Natural killer cell (primary cell): ENCODE data around the gene SORBS2. TPM values are rescaled to one million over a fixed set of nuclear protein-coding genes. Genes with fewer than 3 reads are reported as not detected.

Experiments used
- ATAC-seq, 3 donors: fragments of 150-1000 bp in 2 of 3; fragments of 200-7000 bp in 1 of 3; cut with Tn5 transposase; 1 replicate in 1 of 3; 2 replicates in 2 of 3; pipeline ENCODE4 v1.10.0; 2021; ENCODE audit warnings: mild to moderate bottlenecking in 2 of 3, moderate library complexity in 2 of 3
- DNase-seq, 2 donors: peaks; one replicate each; pipeline versions ENCODE4 v3.0.0 to v3.0.0-alpha.2; 2013 to 2021; ENCODE audit warnings: mixed read lengths in 1 of 2
- H3K27ac ChIP-seq: one replicate; pipeline ENCODE4 v1.5.1; 2013; ENCODE audit warnings: mild to moderate bottlenecking, low read length
- H3K27me3 ChIP-seq: one replicate; pipeline ENCODE4 v1.6.1; 2013; ENCODE audit warnings: low read length; ENCODE audit not compliant: control insufficient read depth, insufficient read depth
- H3K36me3 ChIP-seq: one replicate; pipeline ENCODE4 v1.6.1; 2013; ENCODE audit warnings: low read length; ENCODE audit not compliant: control insufficient read depth, insufficient read depth
- H3K4me1 ChIP-seq: one replicate; pipeline ENCODE4 v1.6.1; 2013; ENCODE audit warnings: low read length; ENCODE audit not compliant: control insufficient read depth, insufficient read depth
- H3K4me3 ChIP-seq: one replicate; pipeline ENCODE4 v1.5.1; 2013; ENCODE audit warnings: low read length
- H3K9me3 ChIP-seq: one replicate; pipeline ENCODE4 v1.6.1; 2013; ENCODE audit warnings: low read length; ENCODE audit not compliant: control insufficient read depth, insufficient read depth
- H3K27ac Mint-ChIP-seq, 2 donors: one replicate each; pipeline ENCODE4 v1.8.0; 2022; ENCODE audit warnings: mild to moderate bottlenecking in 2 of 2, mixed read lengths in 2 of 2, moderate library complexity in 1 of 2
- H3K27me3 Mint-ChIP-seq, 2 donors: one replicate each; pipeline ENCODE4 v1.8.0; 2022; ENCODE audit warnings: low read depth in 2 of 2, mixed read lengths in 2 of 2
- H3K36me3 Mint-ChIP-seq: one replicate; pipeline ENCODE4 v1.8.0; 2022; ENCODE audit warnings: mixed read lengths
- H3K4me1 Mint-ChIP-seq, 2 donors: one replicate each; pipeline ENCODE4 v1.8.0; 2022; ENCODE audit warnings: mixed read lengths in 2 of 2
- H3K4me3 Mint-ChIP-seq: one replicate; pipeline ENCODE4 v1.8.0; 2022; ENCODE audit warnings: mild to moderate bottlenecking, moderate library complexity, mixed read lengths
- H3K9me3 Mint-ChIP-seq, 2 donors: one replicate each; pipeline ENCODE4 v1.8.0; 2022; ENCODE audit warnings: mixed read lengths in 2 of 2
- CTCF ChIP-seq: fragments of 200-600 bp; IDR thresholded peaks from one replicate; pipeline ENCODE4 v1.8.0; 2022; ENCODE audit warnings: antibody characterized with exemption
- WGBS: methylation state at CpG from one replicate; pipeline ENCODE4 v1.1.7; 2013; ENCODE audit warnings: missing lambda C conversion rate; ENCODE audit not compliant: insufficient coverage; 5-methylcytosine and 5-hydroxymethylcytosine counted together
- intact Hi-C: fragments of 100-400 bp; cut with micrococcal nuclease; formaldehyde crosslinking; loops from one replicate; pipeline ENCODE4 v1.14.2; 2022
- total RNA-seq, 4 donors: library from RNA; stranded (reverse); fragments of 120-200 nt in 1 of 4; gene quantifications; one replicate each; pipeline versions ENCODE4 v1.2.3 to v1.2.4, GENCODE V29; 2013 to 2022

SORBS2 gene
- total RNA-seq, 3 donors from 2014 or later (not counting 1 experiment from before 2014, with no cell fraction given) = 10.2 to 15.6 (median 13.5) TPM

- H3K27me3 Mint-ChIP-seq = no peaks in the 10 kb centered on the region
- 89% methylated on average over 5 of the region's 6 CpGs for WGBS
- H3K9me3 Mint-ChIP-seq = no peaks in the 10 kb centered on the region
- no peaks in the 10 kb centered on the region for H3K36me3 Mint-ChIP-seq
- Histone ChIP-seq H3K4me1 (no peaks in the 10 kb centered on the region), H3K27me3 (no peaks in the 10 kb centered on the region), H3K27ac (no peak overlapping the region), H3K4me3 (no peak overlapping the region), H3K9me3 (no peaks in the 10 kb centered on the region), H3K36me3 (no peaks in the 10 kb centered on the region)
- DNase-seq (no peak), ATAC-seq (no peak)
- no peak overlapping the region for H3K4me3 Mint-ChIP-seq
- H3K27ac Mint-ChIP-seq = no peak overlapping the region
- intact Hi-C loops = no loop called here
- no peak for TF ChIP-seq CTCF
- H3K4me1 Mint-ChIP-seq = no peaks in the 10 kb centered on the region
Observed at GRCh38 chr4:185825737-185826136, 13.7 kb upstream of the SORBS2 start.

- H3K4me3 Mint-ChIP-seq = no peak overlapping the region
- H3K36me3 Mint-ChIP-seq = no peaks in the 10 kb centered on the region
- H3K27ac Mint-ChIP-seq = no peak overlapping the region
- no peaks in the 10 kb centered on the region for H3K27me3 Mint-ChIP-seq
- Histone ChIP-seq H3K4me3 (no peak overlapping the region), H3K27me3 (no peaks in the 10 kb centered on the region), H3K9me3 (no peaks in the 10 kb centered on the region), H3K36me3 (no peaks in the 10 kb centered on the region), H3K27ac (no peak overlapping the region), H3K4me1 (no peaks in the 10 kb centered on the region)
- DNase-seq (no peak), ATAC-seq (no peak)
- 56% methylated on average over 8 of the region's 10 CpGs for WGBS
- no peak for TF ChIP-seq CTCF
- no peaks in the 10 kb centered on the region for H3K9me3 Mint-ChIP-seq
- intact Hi-C loops = no loop called here
- no peaks in the 10 kb centered on the region for H3K4me1 Mint-ChIP-seq
Observed at GRCh38 chr4:185822791-185823190, 10.8 kb upstream of the SORBS2 start.

- Histone ChIP-seq H3K4me3 (no peak overlapping the region), H3K27me3 (no peaks in the 10 kb centered on the region), H3K36me3 (no peaks in the 10 kb centered on the region), H3K9me3 (no peaks in the 10 kb centered on the region), H3K4me1 (no peaks in the 10 kb centered on the region), H3K27ac (no peak overlapping the region)
- Mint-ChIP-seq H3K4me1 (no peaks in the 10 kb centered on the region), H3K36me3 (no peaks in the 10 kb centered on the region), H3K9me3 (no peaks in the 10 kb centered on the region), H3K27ac (no peak overlapping the region), H3K4me3 (no peak overlapping the region), H3K27me3 (no peaks in the 10 kb centered on the region)
- DNase-seq = no peak
- intact Hi-C loops = no loop called here
- TF ChIP-seq CTCF = no peak
- WGBS = 78% methylated on average over 11 of the region's 11 CpGs
- ATAC-seq = no peak
Observed at GRCh38 chr4:185821029-185821419, 9.0 kb upstream of the SORBS2 start.
